Measurements from ENCODE around the gene CENPP. TPM values are rescaled to one million over a fixed set of nuclear protein-coding genes. Genes with fewer than 3 reads are reported as not detected.
"Not testable (repeated sequence)": the region's sequence is repeated elsewhere in the genome, so short reads cannot be mapped to it uniquely, and the experiment has no call there.

The CENPP gene
- total RNA-seq, 1 donor from 2014 or later, result 1.9 TPM

- Histone ChIP-seq H2AFZ (ENCODE audit: low read depth, low read length) (no peak overlapping the region), H3K9ac (ENCODE audit: low read length) (no peak overlapping the region), H3K27me3 (ENCODE audit: insufficient read depth, low read length) (no peaks in the 10 kb centered on the region), H3K27ac (ENCODE audit: low read depth, low read length) (no peak overlapping the region), H3K4me3 (ENCODE audit: insufficient read depth, low read depth, low read length) (no peak overlapping the region), H4K20me1 (ENCODE audit: insufficient read depth, low read length) (no peaks in the 10 kb centered on the region), H3K9me3 (ENCODE audit: insufficient read depth, low read depth, low read length) (no peaks in the 10 kb centered on the region), H3K79me2 (ENCODE audit: insufficient read depth, low read length) (no peaks in the 10 kb centered on the region), H3K4me2 (ENCODE audit: low read length) (no peak overlapping the region), H3K4me1 (ENCODE audit: insufficient read depth, low read length) (no peaks in the 10 kb centered on the region), H3K36me3 (ENCODE audit: insufficient read depth, low read length) (no peaks in the 10 kb centered on the region)
- FAIRE-seq (no peak), DNase-seq (ENCODE audit: low read depth) (peak; percentile 31)
- H3K36me3 Mint-ChIP-seq (ENCODE audit: low read depth, unreplicated experiment), result peaks cover 4% of the 10 kb centered on the region
- TF ChIP-seq EZH2 (IDR thresholded peaks at IDR 0.05; ENCODE audit: insufficient read depth, low read length) (no peak), CTCF (IDR thresholded peaks at IDR 0.05; ENCODE audit: insufficient read depth, low read depth, low read length) (no peak)
- no peaks in the 10 kb centered on the region for H3K27me3 Mint-ChIP-seq (ENCODE audit: low read depth, unreplicated experiment)
- H3K9me3 Mint-ChIP-seq (ENCODE audit: unreplicated experiment), result peaks cover 6% of the 10 kb centered on the region
- H3K4me3 Mint-ChIP-seq (ENCODE audit: unreplicated experiment), result no peak overlapping the region
- H3K27ac Mint-ChIP-seq (ENCODE audit: unreplicated experiment), result no peak overlapping the region
- peaks cover 3% of the 10 kb centered on the region for H3K4me1 Mint-ChIP-seq (ENCODE audit: low read depth, unreplicated experiment)
Measured at GRCh38 chr9:92590377-92590776, 264.6 kb downstream of the CENPP start.

- no peaks in the 10 kb centered on the region for H3K79me2 ChIP-seq (ENCODE audit: insufficient read depth, low read length)
- no peak overlapping the region for H2AFZ ChIP-seq (ENCODE audit: low read depth, low read length)
- no peaks in the 10 kb centered on the region for H3K27me3 ChIP-seq (ENCODE audit: insufficient read depth, low read length)
- FAIRE-seq, result no peak
- no peak overlapping the region for H3K9ac ChIP-seq (ENCODE audit: low read length)
- H3K27ac Mint-ChIP-seq (ENCODE audit: unreplicated experiment), result no peak overlapping the region
- H4K20me1 ChIP-seq (ENCODE audit: insufficient read depth, low read length), result no peaks in the 10 kb centered on the region
- TF ChIP-seq CTCF (IDR thresholded peaks at IDR 0.05; ENCODE audit: insufficient read depth, low read depth, low read length) (no peak), EZH2 (IDR thresholded peaks at IDR 0.05; ENCODE audit: insufficient read depth, low read length) (no peak)
- H3K36me3 ChIP-seq (ENCODE audit: insufficient read depth, low read length), result no peaks in the 10 kb centered on the region
- H3K4me2 ChIP-seq (ENCODE audit: low read length), result no peak overlapping the region
- H3K4me3 ChIP-seq (ENCODE audit: insufficient read depth, low read depth, low read length), result no peak overlapping the region
- no peaks in the 10 kb centered on the region for H3K27me3 Mint-ChIP-seq (ENCODE audit: low read depth, unreplicated experiment)
- no peaks in the 10 kb centered on the region for H3K9me3 Mint-ChIP-seq (ENCODE audit: unreplicated experiment)
- peaks cover 3% of the 10 kb centered on the region for H3K4me1 Mint-ChIP-seq (ENCODE audit: low read depth, unreplicated experiment)
- no peak overlapping the region for H3K27ac ChIP-seq (ENCODE audit: low read depth, low read length)
- H3K4me1 ChIP-seq (ENCODE audit: insufficient read depth, low read length), result no peaks in the 10 kb centered on the region
- H3K4me3 Mint-ChIP-seq (ENCODE audit: unreplicated experiment), result no peak overlapping the region
- DNase-seq (ENCODE audit: low read depth), result no peak
- no peaks in the 10 kb centered on the region for H3K36me3 Mint-ChIP-seq (ENCODE audit: low read depth, unreplicated experiment)
- no peaks in the 10 kb centered on the region for H3K9me3 ChIP-seq (ENCODE audit: insufficient read depth, low read depth, low read length)
Measured at GRCh38 chr9:92592537-92592936, 266.8 kb downstream of the CENPP start.

- Histone ChIP-seq H3K36me3 (ENCODE audit: insufficient read depth, low read length) (no peaks in the 10 kb centered on the region), H3K27ac (ENCODE audit: low read depth, low read length) (no peak overlapping the region), H3K9me3 (ENCODE audit: insufficient read depth, low read depth, low read length) (no peaks in the 10 kb centered on the region), H3K4me2 (ENCODE audit: low read length) (no peak overlapping the region), H4K20me1 (ENCODE audit: insufficient read depth, low read length) (no peaks in the 10 kb centered on the region), H3K27me3 (ENCODE audit: insufficient read depth, low read length) (no peaks in the 10 kb centered on the region), H2AFZ (ENCODE audit: low read depth, low read length) (no peak overlapping the region), H3K79me2 (ENCODE audit: insufficient read depth, low read length) (no peaks in the 10 kb centered on the region), H3K9ac (ENCODE audit: low read length) (no peak overlapping the region), H3K4me1 (ENCODE audit: insufficient read depth, low read length) (no peaks in the 10 kb centered on the region), H3K4me3 (ENCODE audit: insufficient read depth, low read depth, low read length) (no peak overlapping the region)
- Mint-ChIP-seq H3K4me3 (ENCODE audit: unreplicated experiment) (no peak overlapping the region), H3K9me3 (ENCODE audit: unreplicated experiment) (no peaks in the 10 kb centered on the region), H3K36me3 (ENCODE audit: low read depth, unreplicated experiment) (no peaks in the 10 kb centered on the region), H3K27me3 (ENCODE audit: low read depth, unreplicated experiment) (no peaks in the 10 kb centered on the region), H3K27ac (ENCODE audit: unreplicated experiment) (no peak overlapping the region), H3K4me1 (ENCODE audit: low read depth, unreplicated experiment) (peaks cover 3% of the 10 kb centered on the region)
- no peak for TF ChIP-seq CTCF (IDR thresholded peaks at IDR 0.05; ENCODE audit: insufficient read depth, low read depth, low read length)
- TF ChIP-seq EZH2 (IDR thresholded peaks at IDR 0.05; ENCODE audit: insufficient read depth, low read length), result no peak
- DNase-seq (ENCODE audit: low read depth) (peak; percentile 45), FAIRE-seq (no peak)
Measured at GRCh38 chr9:92592946-92593861, 267.5 kb downstream of the CENPP start.

GRCh38 chr9:92595075-92595474 is 269.3 kb downstream of the CENPP start:
- H4K20me1 ChIP-seq (ENCODE audit: insufficient read depth, low read length); H3K27me3 Mint-ChIP-seq (ENCODE audit: low read depth, unreplicated experiment); H3K27me3 ChIP-seq (ENCODE audit: insufficient read depth, low read length); H3K4me1 ChIP-seq (ENCODE audit: insufficient read depth, low read length); H3K4me3 Mint-ChIP-seq (ENCODE audit: unreplicated experiment); H2AFZ ChIP-seq (ENCODE audit: low read depth, low read length); H3K36me3 ChIP-seq (ENCODE audit: insufficient read depth, low read length); H3K9me3 Mint-ChIP-seq (ENCODE audit: unreplicated experiment); H3K79me2 ChIP-seq (ENCODE audit: insufficient read depth, low read length); H3K27ac Mint-ChIP-seq (ENCODE audit: unreplicated experiment); DNase-seq (ENCODE audit: low read depth); H3K36me3 Mint-ChIP-seq (ENCODE audit: low read depth, unreplicated experiment); H3K4me3 ChIP-seq (ENCODE audit: insufficient read depth, low read depth, low read length); H3K27ac ChIP-seq (ENCODE audit: low read depth, low read length); FAIRE-seq; H3K4me2 ChIP-seq (ENCODE audit: low read length); H3K9me3 ChIP-seq (ENCODE audit: insufficient read depth, low read depth, low read length); H3K9ac ChIP-seq (ENCODE audit: low read length); H3K4me1 Mint-ChIP-seq (ENCODE audit: low read depth, unreplicated experiment): not testable (repeated sequence)

Data from astrocyte (in vitro differentiated cells and primary cell).